GM12878 (cell line): ENCODE results near the gene DHRS7C. TPM values are rescaled to one million over a fixed set of nuclear protein-coding genes. Genes with fewer than 3 reads are reported as not detected.

Experiments
- ATAC-seq: fragments of 200-7000 bp; cut with Tn5 transposase; 3 replicates; pipeline ENCODE4 v1.9.1; 2020; ENCODE audit warnings: mild to moderate bottlenecking, moderate library complexity
- BruUV-seq: library from RNA; stranded (reverse); fragments of 400-500 nt; replicated peaks from 2 replicates; lab custom pipeline; 2021; lab: Mats Ljungman, UMichigan
- CTCF ChIA-PET: fragments of 300-600 bp; sonication (Branson Sonifier 250); formaldehyde crosslinking; extraction: SDS; loops from one replicate; lab custom pipeline; 2021; ENCODE audit warnings: inconsistent platforms; lab: Yijun Ruan, JAX
- POLR2A ChIA-PET: fragments of 350-600 bp; formaldehyde crosslinking; extraction: SDS; loops from one replicate; lab custom pipeline; 2021; ENCODE audit warnings: inconsistent platforms; lab: Charles Lee
- RAD21 ChIA-PET: fragments of 300-600 bp; sonication (Branson Sonifier 250); formaldehyde crosslinking; loops from one replicate; lab custom pipeline; 2023; ENCODE audit warnings: antibody characterized with exemption; ENCODE audit not compliant: unreplicated experiment; lab: Charles Lee
- SMC1A ChIA-PET: fragments of 300-600 bp; sonication (Branson Sonifier 250); formaldehyde crosslinking; loops from one replicate; lab custom pipeline; 2023; ENCODE audit not compliant: unreplicated experiment, uncharacterized antibody; lab: Charles Lee
- DNase-seq: peaks from one replicate; pipeline ENCODE4 v3.0.0-alpha.2; 2011; ENCODE audit warnings: low read depth, low spot score
- FAIRE-seq: peaks from 3 replicates; lab custom pipeline; 2011; peaks lifted over from hg19 to GRCh38; lab: Jason Lieb, UNC
- H2AFZ ChIP-seq: 2 replicates; pipeline ENCODE4 v1.6.0; 2011; ENCODE audit warnings: low read depth, low read length, control low read depth; ENCODE audit not compliant: control insufficient read depth
- H3K27ac ChIP-seq: 2 replicates; pipeline ENCODE4 v1.5.1; 2011; ENCODE audit warnings: control low read depth; ENCODE audit not compliant: control insufficient read depth, insufficient read depth
- H3K27me3 ChIP-seq, 2 experiments: replicated peaks in 1 of 2; 2 replicates each; pipeline versions ENCODE4 v1.6.0 to v1.6.1; 2011; ENCODE audit warnings: low read length in 1 of 2; ENCODE audit not compliant: control insufficient read depth in 2 of 2, insufficient read depth in 2 of 2
- H3K36me3 ChIP-seq, 2 experiments: 2 replicates each; pipeline ENCODE4 v1.5.1; 2011; ENCODE audit warnings: low read length in 1 of 2; ENCODE audit not compliant: control insufficient read depth in 2 of 2, insufficient read depth in 2 of 2
- H3K4me1 ChIP-seq: 2 replicates; pipeline ENCODE4 v1.6.1; 2011; ENCODE audit warnings: mild to moderate bottlenecking, low read length, moderate library complexity, mixed read lengths; ENCODE audit not compliant: control insufficient read depth, insufficient read depth
- H3K4me2 ChIP-seq: 2 replicates; pipeline ENCODE4 v1.6.0; 2011; ENCODE audit warnings: control low read depth; ENCODE audit not compliant: control insufficient read depth, insufficient read depth
- H3K4me3 ChIP-seq: fragments of 200-600 bp; sonication (generic); 2 replicates; pipeline ENCODE4 v1.5.1; 2016
- H3K79me2 ChIP-seq: 2 replicates; pipeline ENCODE4 v1.6.0; 2011; ENCODE audit warnings: low read length; ENCODE audit not compliant: control insufficient read depth, insufficient read depth
- H3K9ac ChIP-seq: 2 replicates; pipeline ENCODE4 v1.8.0; 2011; ENCODE audit warnings: low read length, control low read depth, mixed read lengths; ENCODE audit not compliant: control insufficient read depth, insufficient read depth
- H3K9me3 ChIP-seq: replicated peaks from 3 replicates; pipeline ENCODE4 v1.5.1; 2011; ENCODE audit warnings: mild to moderate bottlenecking, low read length; ENCODE audit not compliant: control insufficient read depth, insufficient read depth
- H4K20me1 ChIP-seq: 2 replicates; pipeline ENCODE4 v1.6.0; 2011; ENCODE audit not compliant: control insufficient read depth, insufficient read depth
- CUX1 ChIP-seq: IDR thresholded peaks from 2 replicates; pipeline ENCODE4 v1.6.1; 2012; ENCODE audit warnings: improper control_type of control experiment, low read depth, low read length; ENCODE audit not compliant: insufficient replicate concordance
- ESRRA ChIP-seq: IDR thresholded peaks from 2 replicates; pipeline ENCODE4 v1.6.1; 2012; ENCODE audit warnings: mild to moderate bottlenecking, low read length, improper control_type of control experiment
- HSF1 ChIP-seq: fragments of 150-350 bp; IDR thresholded peaks from 2 replicates; pipeline ENCODE4 v1.6.1; 2014; ENCODE audit warnings: mild to moderate bottlenecking, low read depth, low read length
- IRF3 ChIP-seq: fragments of 450-650 bp; IDR thresholded peaks from 2 replicates; pipeline ENCODE4 v1.6.1; 2014; ENCODE audit warnings: mild to moderate bottlenecking
- MTA2 ChIP-seq: fragments of 450-650 bp; IDR thresholded peaks from 2 replicates; pipeline ENCODE4 v1.6.1; 2016; ENCODE audit warnings: low read depth, mild to moderate bottlenecking, moderate library complexity
- NR2F1 ChIP-seq: fragments of 450-650 bp; conservative IDR thresholded peaks from 2 replicates; pipeline ENCODE4 v1.6.1; 2017; ENCODE audit warnings: mild to moderate bottlenecking
- PKNOX1 ChIP-seq: fragments of 450-650 bp; IDR thresholded peaks from 2 replicates; pipeline ENCODE4 v1.6.1; 2016; ENCODE audit warnings: mild to moderate bottlenecking
- SP1 ChIP-seq: IDR thresholded peaks from one replicate; pipeline ENCODE4 v1.6.1; 2011; ENCODE audit warnings: low read depth, low read length
- WGBS: methylation state at CpG from one replicate; pipeline ENCODE4 v1.1.6; 2016; ENCODE audit warnings: low lambda C conversion rate; ENCODE audit not compliant: insufficient replicate concordance, insufficient coverage; ENCODE audit errors: missing lambda C conversion rate; 5-methylcytosine and 5-hydroxymethylcytosine counted together
- in situ Hi-C: fragments of 300-500 bp; cut with MboI; formaldehyde crosslinking; loops from 9 replicates; pipeline ENCODE4 v1.14.3; 2018; ENCODE audit warnings: mixed read lengths
- intact Hi-C: fragments of 100-400 bp; cut with micrococcal nuclease; formaldehyde crosslinking; loops from one replicate; pipeline ENCODE4 v1.14.2; 2022; ENCODE audit not compliant: unreplicated experiment
- polyA plus RNA-seq, 11 experiments: library from polyadenylated mRNA; depleted of rRNA in 4 of 11; unstranded in 6 of 11; stranded (reverse) in 5 of 11; fragments of >200 nt; fragmentation: Nextera tagmentation in 4 of 11; fragmentation: Illumina TruSeq in 1 of 11; extraction: Ambion mirVana in 4 of 11; extraction: Trizol in 1 of 11; gene quantifications; 1 replicate in 1 of 11; 2 replicates in 10 of 11; pipeline versions ENCODE4 v1.2.1 to v1.2.3, GENCODE V29; 2011 to 2016; ENCODE audit warnings: inconsistent platforms in 2 of 11, missing spikeins in 2 of 11, low read depth in 1 of 11
- total RNA-seq, 4 experiments: library from RNA; depleted of rRNA in 3 of 4; stranded (reverse); fragments of >200 nt in 3 of 4; fragmentation: Illumina TruSeq in 1 of 4; extraction: Trizol in 1 of 4; gene quantifications; 2 replicates each; pipeline versions ENCODE4 v1.2.1 to v1.2.3, GENCODE V29; 2013 to 2021
- TF ChIP-seq, protein P1 (sequence below): IDR thresholded peaks from 2 replicates; pipeline ENCODE4 v1.6.1; 2012; ENCODE audit warnings: low read length, inconsistent platforms

The DHRS7C gene
- total and polyA plus RNA-seq, 10 of the 15 experiments (the other 5 are each of a cell fraction or from before 2014, with no cell fraction given), result not detected

DNA sequence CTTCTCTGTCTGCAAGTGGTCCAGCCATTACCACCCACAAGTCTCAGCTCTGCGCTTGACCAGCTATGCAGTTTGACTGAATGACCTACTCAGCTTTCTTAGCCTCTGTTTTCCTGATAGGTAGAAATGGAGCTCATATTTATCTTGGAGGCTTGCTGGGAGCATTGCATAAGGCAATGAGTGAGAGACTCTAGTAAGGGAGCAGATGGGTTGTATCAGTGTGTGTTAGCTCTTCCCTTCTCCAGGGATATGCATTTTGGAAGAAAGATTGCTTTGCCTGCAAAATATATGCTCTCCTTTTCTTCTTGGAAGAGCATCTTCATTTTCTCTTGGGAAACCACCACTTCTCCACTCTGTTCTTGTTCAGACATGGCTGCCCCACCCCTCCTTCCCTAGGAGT lies 26.1 kb downstream of the DHRS7C start:
- RAD21 ChIA-PET, result no interaction called here
- H3K27me3 ChIP-seq, result no peaks in the 10 kb centered on the region
- CTCF ChIA-PET, result interaction anchor here (0.5 kb wide), 1 partner anchor 65 kb away, joined by 3 read pairs; no protein-coding TSS in a partner anchor
- H3K36me3 ChIP-seq, result no peaks in the 10 kb centered on the region
- FAIRE-seq, result no peak
- POLR2A ChIA-PET, result no interaction called here
- no peak overlapping the region for H3K4me3 ChIP-seq
- H3K4me1 ChIP-seq, result no peaks in the 10 kb centered on the region
- H4K20me1 ChIP-seq, result no peaks in the 10 kb centered on the region
- no peaks in the 10 kb centered on the region for H3K9me3 ChIP-seq
- H3K4me2 ChIP-seq, result no peak overlapping the region
- H3K9ac ChIP-seq, result no peak overlapping the region
- no peak for DNase-seq
- no peaks in the 10 kb centered on the region for H3K79me2 ChIP-seq
- H3K27ac ChIP-seq, result no peak overlapping the region
- no peak for TF ChIP-seq NR2F1
- TF ChIP-seq SP1, result no peak
- TF ChIP-seq, protein P1, sequence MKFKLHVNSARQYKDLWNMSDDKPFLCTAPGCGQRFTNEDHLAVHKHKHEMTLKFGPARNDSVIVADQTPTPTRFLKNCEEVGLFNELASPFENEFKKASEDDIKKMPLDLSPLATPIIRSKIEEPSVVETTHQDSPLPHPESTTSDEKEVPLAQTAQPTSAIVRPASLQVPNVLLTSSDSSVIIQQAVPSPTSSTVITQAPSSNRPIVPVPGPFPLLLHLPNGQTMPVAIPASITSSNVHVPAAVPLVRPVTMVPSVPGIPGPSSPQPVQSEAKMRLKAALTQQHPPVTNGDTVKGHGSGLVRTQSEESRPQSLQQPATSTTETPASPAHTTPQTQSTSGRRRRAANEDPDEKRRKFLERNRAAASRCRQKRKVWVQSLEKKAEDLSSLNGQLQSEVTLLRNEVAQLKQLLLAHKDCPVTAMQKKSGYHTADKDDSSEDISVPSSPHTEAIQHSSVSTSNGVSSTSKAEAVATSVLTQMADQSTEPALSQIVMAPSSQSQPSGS, result no peak
- no peak for TF ChIP-seq CUX1
- no peak for TF ChIP-seq IRF3
- TF ChIP-seq HSF1, result no peak
- TF ChIP-seq MTA2, result no peak
- TF ChIP-seq ESRRA, result no peak
- no peak for TF ChIP-seq PKNOX1
- H2AFZ ChIP-seq, result no peak overlapping the region
- 0% methylated on average over 1 of the region's 1 CpG for WGBS
- BruUV-seq, result no TSS peak
- SMC1A ChIA-PET, result no interaction called here
- no peak for ATAC-seq
- in situ Hi-C loops, result no loop called here
- intact Hi-C loops, result loop anchor here (5.0 kb wide), 1 partner anchor 188 kb away; the partner anchor contains the start of genes CFAP52 and STX8
